Measurements from ENCODE around the gene CEP128. TPM values are rescaled to one million over a fixed set of nuclear protein-coding genes. Genes with fewer than 3 reads are reported as not detected.

Gene CEP128
- total RNA-seq, 2 experiments from 2014 or later = 71.9 to 137 TPM

- DNase-seq (ENCODE audit: low spot score) = no peak
- no peak overlapping the region for H3K4me2 ChIP-seq (ENCODE audit: low read length)
- ChIA-PET CTCF (ENCODE audit: unreplicated experiment) (no interaction called here), POLR2A (no interaction called here)
- no peak overlapping the region for H2AFZ ChIP-seq (ENCODE audit: low read length)
- H3K27ac ChIP-seq (ENCODE audit: low read depth, low read length, poor library complexity, severe bottlenecking) = no peak overlapping the region
- H4K20me1 ChIP-seq (ENCODE audit: insufficient read depth, low read length) = no peaks in the 10 kb centered on the region
- H3K79me2 ChIP-seq (ENCODE audit: insufficient read depth, low read depth, low read length) = no peaks in the 10 kb centered on the region
- H3K4me3 ChIP-seq (ENCODE audit: low read depth, low read length, poor library complexity, severe bottlenecking) = no peak overlapping the region
- intact Hi-C loops (cut with micrococcal nuclease; ENCODE audit: unreplicated experiment) = no loop called here
- TF ChIP-seq EZH2phosphoT487 (IDR thresholded peaks at IDR 0.05; ENCODE audit: borderline replicate concordance, low read depth, low read length) (no peak), CTCF (conservative IDR thresholded peaks at IDR 0.05; ENCODE audit: low read length) (no peak)
- H3K4me1 ChIP-seq (ENCODE audit: insufficient read depth, low read length, poor library complexity, severe bottlenecking) = no peaks in the 10 kb centered on the region
- H3K9me3 ChIP-seq (ENCODE audit: low read length) = no peaks in the 10 kb centered on the region
- H3K9me2 ChIP-seq (ENCODE audit: insufficient read depth, low read length) = no peaks in the 10 kb centered on the region
- no TSS peak for BruUV-seq (replicated peaks)
- peaks cover 40% of the 10 kb centered on the region for H3K36me3 ChIP-seq (ENCODE audit: insufficient read depth, low read length)
Observed at GRCh38 chr14:80776186-80776585, 165.4 kb downstream of the CEP128 start.

- Histone ChIP-seq H3K4me2 (ENCODE audit: low read length) (no peak overlapping the region), H3K9me2 (ENCODE audit: insufficient read depth, low read length) (no peaks in the 10 kb centered on the region), H3K4me3 (ENCODE audit: low read depth, low read length, poor library complexity, severe bottlenecking) (no peak overlapping the region), H3K36me3 (ENCODE audit: insufficient read depth, low read length) (peaks cover 41% of the 10 kb centered on the region), H3K9me3 (ENCODE audit: low read length) (peaks cover 6% of the 10 kb centered on the region; the same call in 1 of the 2 replicates), H3K79me2 (ENCODE audit: insufficient read depth, low read depth, low read length) (no peaks in the 10 kb centered on the region), H2AFZ (ENCODE audit: low read length) (no peak overlapping the region), H4K20me1 (ENCODE audit: insufficient read depth, low read length) (no peaks in the 10 kb centered on the region), H3K27ac (ENCODE audit: low read depth, low read length, poor library complexity, severe bottlenecking) (no peak overlapping the region), H3K4me1 (ENCODE audit: insufficient read depth, low read length, poor library complexity, severe bottlenecking) (no peaks in the 10 kb centered on the region)
- no peak for DNase-seq (ENCODE audit: low spot score)
- TF ChIP-seq EZH2phosphoT487 (IDR thresholded peaks at IDR 0.05; ENCODE audit: borderline replicate concordance, low read depth, low read length) (no peak), CTCF (conservative IDR thresholded peaks at IDR 0.05; ENCODE audit: low read length) (no peak)
- ChIA-PET POLR2A (no interaction called here), CTCF (ENCODE audit: unreplicated experiment) (no interaction called here)
- no TSS peak for BruUV-seq (replicated peaks)
- intact Hi-C loops (cut with micrococcal nuclease; ENCODE audit: unreplicated experiment) = no loop called here
Observed at GRCh38 chr14:80772504-80772903, 169.0 kb downstream of the CEP128 start.

- Histone ChIP-seq H3K36me3 (ENCODE audit: insufficient read depth, low read length) (peaks cover 31% of the 10 kb centered on the region), H3K9me2 (ENCODE audit: insufficient read depth, low read length) (no peaks in the 10 kb centered on the region), H3K4me3 (ENCODE audit: low read depth, low read length, poor library complexity, severe bottlenecking) (no peak overlapping the region), H3K9me3 (ENCODE audit: low read length) (peaks cover 6% of the 10 kb centered on the region; the same call in 1 of the 2 replicates), H3K4me2 (ENCODE audit: low read length) (no peak overlapping the region), H2AFZ (ENCODE audit: low read length) (no peak overlapping the region), H3K79me2 (ENCODE audit: insufficient read depth, low read depth, low read length) (no peaks in the 10 kb centered on the region), H4K20me1 (ENCODE audit: insufficient read depth, low read length) (no peaks in the 10 kb centered on the region), H3K27ac (ENCODE audit: low read depth, low read length, poor library complexity, severe bottlenecking) (no peak overlapping the region), H3K4me1 (ENCODE audit: insufficient read depth, low read length, poor library complexity, severe bottlenecking) (no peaks in the 10 kb centered on the region)
- ChIA-PET POLR2A (interaction anchor here (1.2 to 1.8 kb wide), 2 partner anchors 9 to 23 kb away, joined by 4 to 6 read pairs; no protein-coding TSS in a partner anchor), CTCF (ENCODE audit: unreplicated experiment) (no interaction called here)
- BruUV-seq (replicated peaks) = no TSS peak
- no peak for DNase-seq (ENCODE audit: low spot score)
- TF ChIP-seq CTCF (conservative IDR thresholded peaks at IDR 0.05; ENCODE audit: low read length) (no peak), EZH2phosphoT487 (IDR thresholded peaks at IDR 0.05; ENCODE audit: borderline replicate concordance, low read depth, low read length) (no peak)
- intact Hi-C loops (cut with micrococcal nuclease; ENCODE audit: unreplicated experiment) = no loop called here
Observed at GRCh38 chr14:80771201-80771600, 170.3 kb downstream of the CEP128 start.

Measured in OCI-LY7 (cell line).